Muscle of leg (tissue), 11 donors: Measurements from ENCODE around the gene GBA3. TPM values are rescaled to one million over a fixed set of nuclear protein-coding genes. Genes with fewer than 3 reads are reported as not detected.
A peak's percentile ranks its signal among the peaks of the same experiment; 100 is the strongest.

Experiments used
- DNase-seq: peaks from one replicate; pipeline ENCODE4 v3.0.0; 2013
- H3K27ac ChIP-seq: one replicate; pipeline ENCODE4 v1.5.1; 2013; ENCODE audit warnings: mild to moderate bottlenecking, low read length, control low read depth
- H3K27me3 ChIP-seq: one replicate; pipeline ENCODE4 v1.6.1; 2013; ENCODE audit warnings: low read length; ENCODE audit not compliant: control insufficient read depth, insufficient read depth
- H3K36me3 ChIP-seq: one replicate; pipeline ENCODE4 v1.6.1; 2013; ENCODE audit warnings: low read length; ENCODE audit not compliant: control insufficient read depth, insufficient read depth
- H3K4me1 ChIP-seq: one replicate; pipeline ENCODE4 v1.6.1; 2013; ENCODE audit warnings: low read length; ENCODE audit not compliant: control insufficient read depth, insufficient read depth
- H3K4me3 ChIP-seq: one replicate; pipeline ENCODE4 v1.5.1; 2013; ENCODE audit warnings: low read length, control low read depth
- H3K9me3 ChIP-seq: replicated peaks from 2 replicates; pipeline ENCODE4 v1.6.1; 2013; ENCODE audit warnings: low read depth, low read length; ENCODE audit not compliant: control insufficient read depth
- WGBS: methylation state at CpG from one replicate; pipeline ENCODE4 v1.1.5; 2013; ENCODE audit warnings: missing lambda C conversion rate; ENCODE audit not compliant: insufficient coverage; 5-methylcytosine and 5-hydroxymethylcytosine counted together
- polyA plus RNA-seq, 8 donors: library from polyadenylated mRNA; unstranded; fragments of 120-200 nt; gene quantifications; one replicate each; pipeline versions ENCODE4 v1.2.1 to v1.2.3, GENCODE V29; 2013; ENCODE audit warnings: inconsistent platforms in 1 of 8, low replicate concordance in 1 of 8; ENCODE audit not compliant: insufficient read length in 8 of 8, insufficient read depth in 1 of 8
- total RNA-seq: library from RNA; stranded (reverse); fragments of 120-200 nt; gene quantifications from one replicate; pipeline ENCODE4 v1.2.4, GENCODE V29; 2013

Gene GBA3
- total and polyA plus RNA-seq, 9 donors: 0.07 to 4.8 (median 0.27) TPM

DNA sequence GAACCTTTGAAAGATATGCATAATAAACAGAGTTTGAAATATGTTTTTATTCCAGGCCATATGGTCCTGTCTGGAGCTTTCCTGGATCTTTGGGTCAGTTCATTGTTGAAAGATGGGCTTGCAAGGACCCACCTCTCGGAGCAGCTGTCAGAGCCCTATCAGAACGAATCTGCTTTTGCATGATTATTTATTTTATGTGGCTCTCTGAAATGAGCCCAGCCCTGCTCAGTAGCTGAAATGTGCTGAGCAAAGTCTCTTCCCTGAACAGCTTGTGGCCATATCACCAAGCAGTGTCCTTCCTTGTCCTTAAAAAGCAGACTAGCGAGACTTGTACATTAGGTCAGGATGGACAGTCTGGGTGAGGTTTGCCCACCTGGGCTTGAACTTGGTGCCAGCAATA, 110.8 kb downstream of the GBA3 start:
- WGBS: 69% methylated on average over 2 of the region's 3 CpGs
- H3K9me3 ChIP-seq: no peaks in the 10 kb centered on the region

GRCh38 chr4:22814906-22815305, 122.2 kb downstream of the GBA3 start:
- WGBS: 33% methylated on average over 1 of the region's 2 CpGs

More for the DNA sequence above, 110.8 kb downstream of the GBA3 start:
- no peaks in the 10 kb centered on the region for H3K36me3 ChIP-seq
- no peak overlapping the region for H3K27ac ChIP-seq
- peaks cover 4% of the 10 kb centered on the region for H3K4me1 ChIP-seq
- no peak for DNase-seq
- no peak overlapping the region for H3K4me3 ChIP-seq
- no peaks in the 10 kb centered on the region for H3K27me3 ChIP-seq

GRCh38 chr4:22824091-22824490, 131.4 kb downstream of the GBA3 start:
- Histone ChIP-seq H3K9me3 (no peaks in the 10 kb centered on the region), H3K36me3 (no peaks in the 10 kb centered on the region), H3K27me3 (no peaks in the 10 kb centered on the region), H3K4me3 (no peak overlapping the region), H3K27ac (no peak overlapping the region), H3K4me1 (no peaks in the 10 kb centered on the region)
- WGBS: 88% methylated on average over 6 of the region's 6 CpGs
- DNase-seq: no peak

More at GRCh38 chr4:22814906-22815305, 122.2 kb downstream of the GBA3 start:
- no peak overlapping the region for H3K4me3 ChIP-seq
- DNase-seq: peak; percentile 18
- no peak overlapping the region for H3K27ac ChIP-seq
- H3K9me3 ChIP-seq: no peaks in the 10 kb centered on the region
- no peaks in the 10 kb centered on the region for H3K4me1 ChIP-seq
- H3K27me3 ChIP-seq: no peaks in the 10 kb centered on the region
- no peaks in the 10 kb centered on the region for H3K36me3 ChIP-seq

DNA sequence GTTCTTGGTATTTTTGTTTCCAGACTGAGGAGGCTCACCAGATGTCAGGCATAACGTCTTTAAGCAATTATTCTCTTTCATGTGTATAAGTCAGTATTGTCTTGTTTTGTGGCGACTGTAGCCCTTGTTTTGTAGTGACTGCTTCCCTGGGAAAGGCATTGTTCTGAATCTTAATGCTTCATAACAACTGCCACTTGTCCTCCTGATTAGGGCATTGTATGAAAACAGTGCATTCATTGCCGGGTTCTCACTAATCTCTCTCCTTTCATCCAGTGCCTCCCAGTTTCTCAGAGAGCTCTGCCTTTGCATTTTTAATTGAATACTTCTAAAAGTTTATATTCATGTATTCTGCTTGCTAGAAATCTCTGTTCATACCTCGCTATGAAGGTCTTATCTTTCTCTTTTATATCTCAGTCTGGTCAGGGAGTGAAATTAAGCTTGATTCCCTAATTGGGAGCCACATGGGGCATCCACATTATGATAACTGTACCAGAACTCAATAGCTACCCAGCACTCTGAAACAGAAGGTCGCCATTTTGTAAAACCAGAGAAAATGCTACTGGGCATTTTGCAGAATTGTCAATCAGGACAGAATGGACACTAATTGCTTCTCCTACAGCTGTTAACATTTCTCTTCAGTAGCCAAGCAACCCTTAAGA, 149.8 kb downstream of the GBA3 start:
- WGBS: 60% methylated on average over 1 of the region's 5 CpGs

GRCh38 chr4:22848332-22848731, 155.6 kb downstream of the GBA3 start:
- no peak overlapping the region for H3K27ac ChIP-seq
- H3K4me3 ChIP-seq: no peak overlapping the region
- no peaks in the 10 kb centered on the region for H3K4me1 ChIP-seq
- no peaks in the 10 kb centered on the region for H3K27me3 ChIP-seq
- H3K36me3 ChIP-seq: no peaks in the 10 kb centered on the region
- no peaks in the 10 kb centered on the region for H3K9me3 ChIP-seq
- DNase-seq: no peak
- no CpG with 5 or more reads among the region's 1 CpG for WGBS

More for the DNA sequence above, 149.8 kb downstream of the GBA3 start:
- no peak for DNase-seq
- Histone ChIP-seq H3K27me3 (no peaks in the 10 kb centered on the region), H3K4me1 (no peaks in the 10 kb centered on the region), H3K27ac (no peak overlapping the region), H3K4me3 (no peak overlapping the region), H3K9me3 (no peaks in the 10 kb centered on the region), H3K36me3 (no peaks in the 10 kb centered on the region)

DNA sequence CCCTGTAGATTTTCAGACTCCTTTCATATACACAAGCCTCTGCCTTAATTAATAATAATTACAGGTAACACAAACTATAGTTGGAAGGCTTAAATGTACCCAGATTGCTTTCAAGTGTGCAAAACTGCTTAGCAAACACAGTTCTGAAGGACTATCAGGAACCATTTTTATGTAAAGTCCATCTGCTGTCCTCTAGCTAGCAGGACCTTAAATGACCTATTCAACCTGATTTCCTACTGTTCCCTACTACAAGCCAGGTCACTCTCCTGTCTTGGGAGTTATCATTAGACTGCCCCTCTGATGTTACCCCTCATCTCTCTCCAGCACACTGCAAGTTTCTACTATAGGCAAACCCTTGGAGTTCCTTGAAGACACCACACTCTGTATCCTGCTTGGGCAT, 157.3 kb downstream of the GBA3 start:
- H3K4me1 ChIP-seq: no peaks in the 10 kb centered on the region
- H3K36me3 ChIP-seq: no peaks in the 10 kb centered on the region
- no peaks in the 10 kb centered on the region for H3K9me3 ChIP-seq
- no peak for DNase-seq
- H3K27me3 ChIP-seq: no peaks in the 10 kb centered on the region
- H3K27ac ChIP-seq: no peak overlapping the region
- H3K4me3 ChIP-seq: no peak overlapping the region

GRCh38 chr4:22850630-22851029, 157.9 kb downstream of the GBA3 start:
- WGBS: no CpG with 5 or more reads among the region's 2 CpGs
- H3K4me1 ChIP-seq: no peaks in the 10 kb centered on the region
- DNase-seq: peak; percentile 4
- no peak overlapping the region for H3K27ac ChIP-seq
- no peaks in the 10 kb centered on the region for H3K9me3 ChIP-seq
- H3K4me3 ChIP-seq: no peak overlapping the region
- no peaks in the 10 kb centered on the region for H3K36me3 ChIP-seq
- H3K27me3 ChIP-seq: no peaks in the 10 kb centered on the region

DNA sequence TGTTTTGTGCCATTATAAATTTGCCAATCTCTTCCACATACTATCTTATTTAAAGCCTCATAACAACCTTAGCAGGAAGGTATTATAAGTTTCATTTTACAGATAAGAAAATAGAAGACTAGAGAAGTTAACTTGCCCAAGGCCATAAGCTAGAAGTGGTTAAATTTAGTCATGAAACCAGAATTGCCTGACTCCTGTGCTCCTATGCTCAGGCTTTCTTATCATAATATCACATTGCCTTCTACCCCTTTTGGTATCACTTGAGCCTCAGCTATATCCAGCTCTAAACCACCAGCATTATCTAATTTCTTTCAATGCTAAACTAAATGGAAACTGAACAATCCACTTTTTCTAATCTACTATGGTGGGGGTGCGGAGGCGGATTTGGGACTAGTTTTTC, 164.7 kb downstream of the GBA3 start:
- no CpG with 5 or more reads among the region's 2 CpGs for WGBS
- Histone ChIP-seq H3K27ac (no peak overlapping the region), H3K9me3 (no peaks in the 10 kb centered on the region), H3K36me3 (no peaks in the 10 kb centered on the region), H3K27me3 (no peaks in the 10 kb centered on the region), H3K4me3 (no peak overlapping the region), H3K4me1 (no peaks in the 10 kb centered on the region)
- no peak for DNase-seq

DNA sequence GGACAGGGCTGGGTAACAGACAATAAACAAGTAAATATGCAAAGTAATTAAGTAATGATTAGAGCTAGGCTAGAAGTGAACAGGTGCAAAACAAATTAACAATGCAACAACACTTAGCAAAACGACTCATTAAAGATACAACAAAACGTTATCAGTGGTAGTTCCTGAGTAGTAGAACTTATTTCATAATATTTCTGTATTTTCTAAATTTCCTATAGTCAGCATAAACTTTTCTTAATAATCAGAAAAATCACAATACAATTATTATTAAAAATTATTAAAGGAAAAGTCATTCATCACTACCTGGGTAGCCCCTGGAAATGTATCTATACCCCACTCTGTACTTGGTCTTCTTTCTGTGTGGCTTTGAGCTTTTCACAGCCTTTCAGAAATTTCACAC, 166.6 kb downstream of the GBA3 start:
- no peak for DNase-seq
- no peaks in the 10 kb centered on the region for H3K36me3 ChIP-seq
- H3K4me3 ChIP-seq: no peak overlapping the region
- WGBS: no CpG with 5 or more reads among the region's 2 CpGs
- no peaks in the 10 kb centered on the region for H3K4me1 ChIP-seq
- no peaks in the 10 kb centered on the region for H3K27me3 ChIP-seq
- no peaks in the 10 kb centered on the region for H3K9me3 ChIP-seq
- no peak overlapping the region for H3K27ac ChIP-seq
